ENCODE measurements around the gene UCHL5. TPM values are rescaled to one million over a fixed set of nuclear protein-coding genes. Genes with fewer than 3 reads are reported as not detected.

Gene UCHL5
- total and polyA plus RNA-seq, 2 experiments from 2014 or later: 42.5 to 67.1 TPM

DNA sequence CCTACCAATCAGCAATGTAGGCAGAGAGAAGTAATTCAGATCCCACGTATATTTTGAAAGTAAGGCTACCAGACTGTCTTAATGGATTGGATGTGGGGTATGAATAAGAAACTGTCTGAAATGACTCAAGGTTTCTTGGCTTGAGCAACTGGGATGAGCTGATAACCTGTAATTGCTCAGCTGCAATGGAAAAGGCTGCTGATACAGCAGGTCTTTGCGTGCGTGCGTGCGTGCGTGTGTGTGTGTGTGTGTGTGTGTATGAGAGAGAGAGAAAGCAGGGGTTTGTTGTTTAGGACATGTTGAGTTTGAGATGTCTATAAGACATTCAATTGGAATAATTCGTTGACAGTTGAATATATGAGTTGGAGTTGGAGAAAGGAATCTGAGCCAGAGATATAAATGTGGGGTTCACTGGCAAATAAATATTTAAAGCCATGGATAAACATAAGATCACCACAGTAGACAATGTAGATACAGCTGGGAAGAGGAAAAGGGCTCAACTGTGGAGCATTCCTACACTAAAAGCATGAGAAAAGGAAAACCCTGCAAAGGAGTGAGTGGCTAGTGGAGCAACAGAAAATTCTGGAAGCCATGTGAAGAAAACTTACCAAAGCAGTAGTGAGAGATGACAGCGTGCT, 72.9 kb downstream of the UCHL5 start (continued):
- TF ChIP-seq, protein P1, sequence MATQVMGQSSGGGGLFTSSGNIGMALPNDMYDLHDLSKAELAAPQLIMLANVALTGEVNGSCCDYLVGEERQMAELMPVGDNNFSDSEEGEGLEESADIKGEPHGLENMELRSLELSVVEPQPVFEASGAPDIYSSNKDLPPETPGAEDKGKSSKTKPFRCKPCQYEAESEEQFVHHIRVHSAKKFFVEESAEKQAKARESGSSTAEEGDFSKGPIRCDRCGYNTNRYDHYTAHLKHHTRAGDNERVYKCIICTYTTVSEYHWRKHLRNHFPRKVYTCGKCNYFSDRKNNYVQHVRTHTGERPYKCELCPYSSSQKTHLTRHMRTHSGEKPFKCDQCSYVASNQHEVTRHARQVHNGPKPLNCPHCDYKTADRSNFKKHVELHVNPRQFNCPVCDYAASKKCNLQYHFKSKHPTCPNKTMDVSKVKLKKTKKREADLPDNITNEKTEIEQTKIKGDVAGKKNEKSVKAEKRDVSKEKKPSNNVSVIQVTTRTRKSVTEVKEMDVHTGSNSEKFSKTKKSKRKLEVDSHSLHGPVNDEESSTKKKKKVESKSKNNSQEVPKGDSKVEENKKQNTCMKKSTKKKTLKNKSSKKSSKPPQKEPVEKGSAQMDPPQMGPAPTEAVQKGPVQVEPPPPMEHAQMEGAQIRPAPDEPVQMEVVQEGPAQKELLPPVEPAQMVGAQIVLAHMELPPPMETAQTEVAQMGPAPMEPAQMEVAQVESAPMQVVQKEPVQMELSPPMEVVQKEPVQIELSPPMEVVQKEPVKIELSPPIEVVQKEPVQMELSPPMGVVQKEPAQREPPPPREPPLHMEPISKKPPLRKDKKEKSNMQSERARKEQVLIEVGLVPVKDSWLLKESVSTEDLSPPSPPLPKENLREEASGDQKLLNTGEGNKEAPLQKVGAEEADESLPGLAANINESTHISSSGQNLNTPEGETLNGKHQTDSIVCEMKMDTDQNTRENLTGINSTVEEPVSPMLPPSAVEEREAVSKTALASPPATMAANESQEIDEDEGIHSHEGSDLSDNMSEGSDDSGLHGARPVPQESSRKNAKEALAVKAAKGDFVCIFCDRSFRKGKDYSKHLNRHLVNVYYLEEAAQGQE (IDR thresholded peaks at IDR 0.05; ENCODE audit: unreplicated experiment): no peak

DNA sequence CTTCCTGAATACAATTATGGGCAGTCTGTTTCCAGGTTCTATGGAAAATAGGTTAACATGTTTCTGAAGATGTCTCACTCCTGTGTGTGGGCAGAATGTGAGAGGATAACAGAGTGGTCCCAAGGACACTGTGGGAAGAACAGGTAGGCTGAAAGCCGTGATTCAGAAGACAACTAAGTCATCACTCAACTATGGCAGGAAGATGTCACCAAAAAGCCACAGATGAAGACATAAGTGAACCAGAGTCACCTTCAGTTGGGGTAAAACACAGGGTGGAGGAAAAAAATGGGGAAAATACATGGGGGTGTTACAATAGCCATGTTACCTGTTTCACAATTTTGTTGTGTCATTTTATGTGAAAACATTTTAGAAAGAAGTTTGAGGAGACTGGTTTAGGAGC, 75.1 kb downstream of the UCHL5 start:
- Mint-ChIP-seq H3K4me3 (no peak overlapping the region), H3K36me3 (ENCODE audit: low read depth) (peaks cover 14% of the 10 kb centered on the region), H3K4me1 (peaks cover 8% of the 10 kb centered on the region), H3K27me3 (ENCODE audit: insufficient read depth, low read depth, poor library complexity) (peaks cover 8% of the 10 kb centered on the region), H3K9me3 (peaks cover 14% of the 10 kb centered on the region), H3K27ac (no peak overlapping the region)
- no peaks in the 10 kb centered on the region for H4K20me1 ChIP-seq (replicated peaks; ENCODE audit: insufficient read depth)
- H3K79me2 ChIP-seq (replicated peaks; ENCODE audit: insufficient read depth): no peaks in the 10 kb centered on the region
- ATAC-seq (no peak), DNase-seq (ENCODE audit: low spot score) (no peak)
- H3K27ac ChIP-seq (ENCODE audit: low read depth): no peak overlapping the region
- no peaks in the 10 kb centered on the region for H3K27me3 ChIP-seq (ENCODE audit: insufficient read depth)
- no peaks in the 10 kb centered on the region; the same call in 1 of the 2 replicates for H3K36me3 ChIP-seq (ENCODE audit: insufficient read depth)
- H3K9me2 ChIP-seq (ENCODE audit: insufficient read depth): no peaks in the 10 kb centered on the region
- H2AFZ ChIP-seq: no peak overlapping the region
- no peaks in the 10 kb centered on the region for H3K4me1 ChIP-seq (ENCODE audit: insufficient read depth)
- H3K4me3 ChIP-seq: no peak overlapping the region
- no peaks in the 10 kb centered on the region for H3F3A ChIP-seq (replicated peaks; ENCODE audit: low read depth)
- no peak overlapping the region for H3K4me2 ChIP-seq
- TF ChIP-seq, protein P1 (IDR thresholded peaks at IDR 0.05; ENCODE audit: unreplicated experiment): no peak
- TF ChIP-seq NANOG (IDR thresholded peaks at IDR 0.05; ENCODE audit: borderline replicate concordance) (no peak), STAT1 (IDR thresholded peaks at IDR 0.05; ENCODE audit: unreplicated experiment) (no peak), CREB1 (CRISPR knock-in tag; IDR thresholded peaks at IDR 0.05; ENCODE audit: low read depth) (no peak), ZNF331 (CRISPR knock-in tag; IDR thresholded peaks at IDR 0.05; ENCODE audit: low read depth) (no peak), ZNF114 (CRISPR knock-in tag; IDR thresholded peaks at IDR 0.05) (no peak), JUNB (IDR thresholded peaks at IDR 0.05; ENCODE audit: unreplicated experiment) (no peak), POLR2AphosphoS5 (IDR thresholded peaks at IDR 0.05; ENCODE audit: low read depth) (no peak)
- TF ChIP-seq, protein P2, sequence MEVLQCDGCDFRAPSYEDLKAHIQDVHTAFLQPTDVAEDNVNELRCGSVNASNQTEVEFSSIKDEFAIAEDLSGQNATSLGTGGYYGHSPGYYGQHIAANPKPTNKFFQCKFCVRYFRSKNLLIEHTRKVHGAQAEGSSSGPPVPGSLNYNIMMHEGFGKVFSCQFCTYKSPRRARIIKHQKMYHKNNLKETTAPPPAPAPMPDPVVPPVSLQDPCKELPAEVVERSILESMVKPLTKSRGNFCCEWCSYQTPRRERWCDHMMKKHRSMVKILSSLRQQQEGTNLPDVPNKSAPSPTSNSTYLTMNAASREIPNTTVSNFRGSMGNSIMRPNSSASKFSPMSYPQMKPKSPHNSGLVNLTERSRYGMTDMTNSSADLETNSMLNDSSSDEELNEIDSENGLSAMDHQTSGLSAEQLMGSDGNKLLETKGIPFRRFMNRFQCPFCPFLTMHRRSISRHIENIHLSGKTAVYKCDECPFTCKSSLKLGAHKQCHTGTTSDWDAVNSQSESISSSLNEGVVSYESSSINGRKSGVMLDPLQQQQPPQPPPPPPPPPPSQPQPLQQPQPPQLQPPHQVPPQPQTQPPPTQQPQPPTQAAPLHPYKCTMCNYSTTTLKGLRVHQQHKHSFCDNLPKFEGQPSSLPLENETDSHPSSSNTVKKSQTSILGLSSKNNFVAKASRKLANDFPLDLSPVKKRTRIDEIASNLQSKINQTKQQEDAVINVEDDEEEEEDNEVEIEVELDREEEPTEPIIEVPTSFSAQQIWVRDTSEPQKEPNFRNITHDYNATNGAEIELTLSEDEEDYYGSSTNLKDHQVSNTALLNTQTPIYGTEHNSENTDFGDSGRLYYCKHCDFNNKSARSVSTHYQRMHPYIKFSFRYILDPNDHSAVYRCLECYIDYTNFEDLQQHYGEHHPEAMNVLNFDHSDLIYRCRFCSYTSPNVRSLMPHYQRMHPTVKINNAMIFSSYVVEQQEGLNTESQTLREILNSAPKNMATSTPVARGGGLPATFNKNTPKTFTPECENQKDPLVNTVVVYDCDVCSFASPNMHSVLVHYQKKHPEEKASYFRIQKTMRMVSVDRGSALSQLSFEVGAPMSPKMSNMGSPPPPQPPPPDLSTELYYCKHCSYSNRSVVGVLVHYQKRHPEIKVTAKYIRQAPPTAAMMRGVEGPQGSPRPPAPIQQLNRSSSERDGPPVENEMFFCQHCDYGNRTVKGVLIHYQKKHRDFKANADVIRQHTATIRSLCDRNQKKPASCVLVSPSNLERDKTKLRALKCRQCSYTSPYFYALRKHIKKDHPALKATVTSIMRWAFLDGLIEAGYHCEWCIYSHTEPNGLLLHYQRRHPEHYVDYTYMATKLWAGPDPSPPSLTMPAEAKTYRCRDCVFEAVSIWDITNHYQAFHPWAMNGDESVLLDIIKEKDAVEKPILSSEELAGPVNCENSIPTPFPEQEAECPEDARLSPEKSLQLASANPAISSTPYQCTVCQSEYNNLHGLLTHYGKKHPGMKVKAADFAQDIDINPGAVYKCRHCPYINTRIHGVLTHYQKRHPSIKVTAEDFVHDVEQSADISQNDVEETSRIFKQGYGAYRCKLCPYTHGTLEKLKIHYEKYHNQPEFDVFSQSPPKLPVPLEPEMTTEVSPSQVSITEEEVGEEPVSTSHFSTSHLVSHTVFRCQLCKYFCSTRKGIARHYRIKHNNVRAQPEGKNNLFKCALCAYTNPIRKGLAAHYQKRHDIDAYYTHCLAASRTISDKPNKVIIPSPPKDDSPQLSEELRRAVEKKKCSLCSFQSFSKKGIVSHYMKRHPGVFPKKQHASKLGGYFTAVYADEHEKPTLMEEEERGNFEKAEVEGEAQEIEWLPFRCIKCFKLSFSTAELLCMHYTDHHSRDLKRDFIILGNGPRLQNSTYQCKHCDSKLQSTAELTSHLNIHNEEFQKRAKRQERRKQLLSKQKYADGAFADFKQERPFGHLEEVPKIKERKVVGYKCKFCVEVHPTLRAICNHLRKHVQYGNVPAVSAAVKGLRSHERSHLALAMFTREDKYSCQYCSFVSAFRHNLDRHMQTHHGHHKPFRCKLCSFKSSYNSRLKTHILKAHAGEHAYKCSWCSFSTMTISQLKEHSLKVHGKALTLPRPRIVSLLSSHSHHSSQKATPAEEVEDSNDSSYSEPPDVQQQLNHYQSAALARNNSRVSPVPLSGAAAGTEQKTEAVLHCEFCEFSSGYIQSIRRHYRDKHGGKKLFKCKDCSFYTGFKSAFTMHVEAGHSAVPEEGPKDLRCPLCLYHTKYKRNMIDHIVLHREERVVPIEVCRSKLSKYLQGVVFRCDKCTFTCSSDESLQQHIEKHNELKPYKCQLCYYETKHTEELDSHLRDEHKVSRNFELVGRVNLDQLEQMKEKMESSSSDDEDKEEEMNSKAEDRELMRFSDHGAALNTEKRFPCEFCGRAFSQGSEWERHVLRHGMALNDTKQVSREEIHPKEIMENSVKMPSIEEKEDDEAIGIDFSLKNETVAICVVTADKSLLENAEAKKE (CRISPR knock-in tag; IDR thresholded peaks at IDR 0.05): no peak
- TF ChIP-seq, protein P3, sequence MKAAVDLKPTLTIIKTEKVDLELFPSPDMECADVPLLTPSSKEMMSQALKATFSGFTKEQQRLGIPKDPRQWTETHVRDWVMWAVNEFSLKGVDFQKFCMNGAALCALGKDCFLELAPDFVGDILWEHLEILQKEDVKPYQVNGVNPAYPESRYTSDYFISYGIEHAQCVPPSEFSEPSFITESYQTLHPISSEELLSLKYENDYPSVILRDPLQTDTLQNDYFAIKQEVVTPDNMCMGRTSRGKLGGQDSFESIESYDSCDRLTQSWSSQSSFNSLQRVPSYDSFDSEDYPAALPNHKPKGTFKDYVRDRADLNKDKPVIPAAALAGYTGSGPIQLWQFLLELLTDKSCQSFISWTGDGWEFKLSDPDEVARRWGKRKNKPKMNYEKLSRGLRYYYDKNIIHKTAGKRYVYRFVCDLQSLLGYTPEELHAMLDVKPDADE (IDR thresholded peaks at IDR 0.05): no peak

Measured in GM23338 (cell line).